BE2C (cell line): Measurements from ENCODE around the gene COG8.
"Not testable (repeated sequence)": the region's sequence is repeated elsewhere in the genome, so short reads cannot be mapped to it uniquely, and the experiment has no call there.

Source experiments
- DNase-seq: peaks from one replicate; pipeline ENCODE4 v3.0.0-alpha.2; 2020
- H3K27me3 ChIP-seq: fragments of 250-450 bp; sonication (Bioruptor Pico); 2 replicates; pipeline ENCODE4 v1.5.1; 2020; ENCODE audit warnings: mild to moderate bottlenecking
- H3K36me3 ChIP-seq: fragments of 250-450 bp; sonication (Bioruptor Pico); 2 replicates; pipeline ENCODE4 v1.5.1; 2020; ENCODE audit warnings: mild to moderate bottlenecking
- H3K4me1 ChIP-seq: fragments of 250-450 bp; sonication (Bioruptor Pico); 2 replicates; pipeline ENCODE4 v1.5.1; 2020
- H3K4me3 ChIP-seq: 2 replicates; pipeline ENCODE4 v1.5.1; 2011; ENCODE audit warnings: low read depth, low read length
- H3K9me3 ChIP-seq: fragments of 250-450 bp; sonication (Bioruptor Pico); 2 replicates; pipeline ENCODE4 v1.5.1; 2020
- TF ChIP-seq, protein P1 (sequence below): IDR thresholded peaks from 2 replicates; pipeline ENCODE4 v1.5.1; 2012; ENCODE audit warnings: mild to moderate bottlenecking, low read depth, low read length

The COG8 gene

DNA sequence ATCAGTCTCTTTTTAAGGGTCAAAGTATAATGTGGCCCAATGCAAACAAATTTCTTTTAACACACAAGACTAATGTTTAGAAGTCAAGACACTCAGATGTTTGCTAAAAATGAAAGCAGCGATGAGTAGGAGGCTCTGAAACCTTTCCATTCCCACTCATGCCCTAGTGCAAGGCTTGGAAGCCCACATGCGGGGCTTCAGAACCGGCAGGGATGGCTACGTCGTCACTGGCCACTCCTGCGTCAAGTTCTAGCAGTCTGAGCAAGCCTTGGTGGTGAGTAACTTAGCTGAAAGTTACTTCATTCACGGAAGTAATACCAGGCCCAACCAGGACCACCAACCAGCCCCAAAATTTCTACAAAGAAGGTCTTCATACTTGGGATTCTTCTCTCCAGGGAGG is 27.1 kb upstream of the COG8 start:
- TF ChIP-seq, protein P1, sequence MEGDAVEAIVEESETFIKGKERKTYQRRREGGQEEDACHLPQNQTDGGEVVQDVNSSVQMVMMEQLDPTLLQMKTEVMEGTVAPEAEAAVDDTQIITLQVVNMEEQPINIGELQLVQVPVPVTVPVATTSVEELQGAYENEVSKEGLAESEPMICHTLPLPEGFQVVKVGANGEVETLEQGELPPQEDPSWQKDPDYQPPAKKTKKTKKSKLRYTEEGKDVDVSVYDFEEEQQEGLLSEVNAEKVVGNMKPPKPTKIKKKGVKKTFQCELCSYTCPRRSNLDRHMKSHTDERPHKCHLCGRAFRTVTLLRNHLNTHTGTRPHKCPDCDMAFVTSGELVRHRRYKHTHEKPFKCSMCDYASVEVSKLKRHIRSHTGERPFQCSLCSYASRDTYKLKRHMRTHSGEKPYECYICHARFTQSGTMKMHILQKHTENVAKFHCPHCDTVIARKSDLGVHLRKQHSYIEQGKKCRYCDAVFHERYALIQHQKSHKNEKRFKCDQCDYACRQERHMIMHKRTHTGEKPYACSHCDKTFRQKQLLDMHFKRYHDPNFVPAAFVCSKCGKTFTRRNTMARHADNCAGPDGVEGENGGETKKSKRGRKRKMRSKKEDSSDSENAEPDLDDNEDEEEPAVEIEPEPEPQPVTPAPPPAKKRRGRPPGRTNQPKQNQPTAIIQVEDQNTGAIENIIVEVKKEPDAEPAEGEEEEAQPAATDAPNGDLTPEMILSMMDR = no peak
- Histone ChIP-seq H3K4me1 (no peaks in the 10 kb centered on the region), H3K4me3 (no peak overlapping the region), H3K27me3 (no peaks in the 10 kb centered on the region), H3K9me3 (no peaks in the 10 kb centered on the region), H3K36me3 (peaks cover 61% of the 10 kb centered on the region)
- no peak for DNase-seq

DNA sequence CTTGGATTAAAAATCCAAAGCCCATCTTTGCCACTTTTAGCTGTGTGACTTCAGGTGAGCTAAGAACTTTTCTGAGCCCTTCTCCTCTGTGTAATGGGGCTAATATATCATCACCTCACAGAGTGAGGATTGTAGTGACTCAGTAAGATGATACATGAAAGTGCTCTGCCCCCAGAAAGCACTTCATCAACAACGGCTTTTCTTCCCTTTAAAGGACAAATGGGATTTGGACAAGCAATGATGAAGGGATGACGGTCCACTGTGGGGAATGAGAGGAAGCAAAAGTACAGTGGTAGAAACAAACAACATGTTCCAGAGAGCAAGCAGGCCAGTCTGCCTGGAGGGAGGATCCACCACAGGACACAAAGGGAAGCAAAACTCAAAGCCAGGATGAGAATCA is 26.5 kb upstream of the COG8 start:
- Histone ChIP-seq H3K4me1 (no peaks in the 10 kb centered on the region), H3K36me3 (peaks cover 64% of the 10 kb centered on the region), H3K4me3 (no peak overlapping the region), H3K27me3 (no peaks in the 10 kb centered on the region), H3K9me3 (no peaks in the 10 kb centered on the region)
- DNase-seq = no peak
- TF ChIP-seq, protein P1 = no peak

DNA sequence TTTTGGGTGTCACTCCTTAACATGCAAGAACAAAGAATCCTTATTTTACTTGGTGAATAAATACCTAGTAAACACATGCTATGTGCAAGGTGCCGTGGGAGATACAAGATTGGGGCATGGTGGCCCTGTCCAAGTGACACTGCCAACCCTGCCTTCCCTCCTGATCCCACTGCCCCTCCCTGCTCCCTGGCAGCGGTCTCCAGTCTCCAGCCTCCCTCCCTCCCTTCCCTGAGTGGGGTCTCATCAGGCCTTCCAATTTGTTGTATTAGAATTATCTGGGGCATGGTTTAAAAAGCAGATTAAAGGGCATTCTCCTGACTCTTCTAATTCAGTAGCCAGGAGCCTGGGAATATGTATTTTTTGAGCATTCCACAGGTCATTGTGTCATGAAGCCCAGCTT is 24.7 kb upstream of the COG8 start:
- Histone ChIP-seq H3K4me1 (no peaks in the 10 kb centered on the region), H3K9me3 (no peaks in the 10 kb centered on the region), H3K36me3 (peaks cover 54% of the 10 kb centered on the region), H3K27me3 (no peaks in the 10 kb centered on the region), H3K4me3 (no peak overlapping the region)
- TF ChIP-seq, protein P1 = no peak
- DNase-seq = no peak

DNA sequence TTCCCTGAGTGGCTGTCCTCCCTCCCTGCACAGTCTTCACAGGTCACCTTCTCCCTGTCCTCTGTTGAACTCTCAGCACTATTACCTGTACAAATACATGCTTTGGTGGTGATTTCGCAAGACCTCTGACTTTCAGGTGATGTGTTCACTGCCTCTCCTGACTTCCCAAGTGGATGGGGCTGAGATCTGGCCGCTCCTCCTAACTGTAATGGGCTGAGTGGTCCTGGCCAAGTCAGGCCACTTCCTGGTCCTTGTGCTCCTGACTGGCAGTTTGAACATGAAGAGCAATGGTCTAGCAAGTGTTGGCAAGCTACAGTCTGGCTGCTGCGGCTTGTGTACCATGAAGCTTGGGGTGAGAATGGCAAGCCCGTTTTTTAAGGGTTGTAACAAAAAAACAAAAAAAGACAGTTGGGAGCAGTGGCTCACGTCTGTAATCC is 23.9 kb upstream of the COG8 start:
- TF ChIP-seq, protein P1 = no peak
- no peaks in the 10 kb centered on the region for H3K4me1 ChIP-seq
- no peak overlapping the region for H3K4me3 ChIP-seq
- peaks cover 52% of the 10 kb centered on the region for H3K36me3 ChIP-seq
- H3K27me3 ChIP-seq = no peaks in the 10 kb centered on the region
- DNase-seq = no peak
- no peaks in the 10 kb centered on the region for H3K9me3 ChIP-seq

DNA sequence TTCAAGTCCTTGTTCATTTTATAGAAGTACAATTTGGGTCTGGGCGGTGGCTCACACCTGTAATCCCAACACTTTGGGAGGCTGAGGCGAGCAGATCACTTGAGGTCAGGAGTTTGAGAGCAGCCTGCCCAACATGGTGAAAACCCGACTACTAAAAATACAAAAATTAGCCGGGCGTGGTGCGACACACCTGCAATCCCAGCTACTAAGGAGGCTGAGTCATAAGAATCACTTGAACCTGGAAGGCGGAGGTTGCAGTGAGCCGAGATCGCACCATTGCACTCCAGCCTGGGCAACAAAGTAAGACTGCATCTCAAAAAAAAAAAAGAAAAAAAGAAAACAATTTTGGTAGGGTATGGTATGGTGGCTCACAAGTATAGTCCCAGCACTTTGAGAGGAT is 20.7 kb upstream of the COG8 start:
- H3K4me3 ChIP-seq, H3K27me3 ChIP-seq, H3K9me3 ChIP-seq, H3K4me1 ChIP-seq, DNase-seq: not testable (repeated sequence)
- H3K36me3 ChIP-seq = peaks cover 43% of the 10 kb centered on the region

DNA sequence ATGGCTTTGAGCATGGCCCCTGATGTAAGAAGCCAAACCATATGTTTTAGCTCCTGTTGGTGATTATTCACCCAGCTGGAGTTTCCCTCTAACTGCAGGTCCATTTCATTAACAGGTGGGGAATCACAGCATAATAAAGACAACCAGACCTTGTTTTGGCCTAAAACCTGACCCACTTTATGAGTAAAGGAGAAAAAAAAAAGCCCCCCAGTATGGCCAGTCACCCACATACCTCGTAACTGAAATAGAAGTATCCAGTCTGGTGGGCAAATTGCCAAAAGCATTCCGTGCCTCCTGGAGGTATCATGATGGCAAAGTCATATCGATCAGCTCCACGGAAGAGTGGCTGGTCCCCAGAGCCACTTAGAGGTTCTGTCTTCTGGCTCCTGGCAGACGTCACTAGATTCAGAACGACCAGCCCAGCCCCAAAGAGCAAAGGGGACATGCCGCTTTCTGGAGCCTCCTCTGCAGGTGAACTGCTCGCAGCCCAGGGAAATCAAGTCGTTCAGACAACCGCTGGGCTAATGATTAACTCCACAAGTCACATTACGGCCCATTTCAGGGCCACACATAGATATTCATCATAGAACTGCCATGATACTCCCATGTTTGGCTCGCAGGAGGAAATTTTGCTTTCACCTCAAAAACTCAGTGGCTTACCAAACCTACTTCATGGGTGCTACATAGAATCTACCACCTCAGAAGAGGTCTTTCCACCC is 12.1 kb upstream of the COG8 start, which contains the start of gene TMED6:
Gene TMED6 (minus strand): TSS at position 478 of the 719 bp plus-strand sequence. CDS start 33 bp downstream, at position 445.
- H3K27me3 ChIP-seq = no peaks in the 10 kb centered on the region
- H3K4me3 ChIP-seq = no peak within 1 kb of the TSS
- TF ChIP-seq, protein P1 = no peak
- no peak for DNase-seq
- H3K4me1 ChIP-seq = no peaks in the 10 kb centered on the region
- H3K9me3 ChIP-seq = no peaks in the 10 kb centered on the region
- peaks cover 16% of the 10 kb centered on the region for H3K36me3 ChIP-seq
